ENCODE measurements around the gene C1QTNF12.
"Not testable (repeated sequence)": the region's sequence is repeated elsewhere in the genome, so short reads cannot be mapped to it uniquely, and the experiment has no call there.

GRCh38 chr1:1195726-1196125 is 50.8 kb downstream of the C1QTNF12 start:
- TF ChIP-seq CTCF (conservative IDR thresholded peaks at IDR 0.05); ZFX (IDR thresholded peaks at IDR 0.05): not testable (repeated sequence)

All from C4-2B (cell line).